Activated T-helper 2 cell treated with anti-CD3 and anti-CD28 coated beads, Interferon-gamma antibody, Interleukin-2, Interleukin-4, amounts not matched to agents 10 μg/mL and 5 μg/mL and 100 μg/mL, durations not matched to agents 14 hours and 24 hours and 36 hours (primary cell): ENCODE measurements around the gene GTPBP2. TPM values are rescaled to one million over a fixed set of nuclear protein-coding genes. Genes with fewer than 3 reads are reported as not detected.

Experiments used
- DNase-seq: peaks from one replicate; pipeline ENCODE4 v3.0.0; 2021; ENCODE audit warnings: low spot score
- H3K27ac Mint-ChIP-seq: one replicate; pipeline ENCODE4 v1.8.0; 2021; ENCODE audit warnings: mixed read lengths
- H3K27me3 Mint-ChIP-seq: one replicate; pipeline ENCODE4 v1.8.0; 2021; ENCODE audit warnings: low read depth, mixed read lengths
- H3K36me3 Mint-ChIP-seq: one replicate; pipeline ENCODE4 v1.8.0; 2021; ENCODE audit warnings: low read depth, mixed read lengths
- H3K4me1 Mint-ChIP-seq: one replicate; pipeline ENCODE4 v1.8.0; 2021; ENCODE audit warnings: low read depth, mixed read lengths
- H3K4me3 Mint-ChIP-seq: one replicate; pipeline ENCODE4 v1.8.0; 2021; ENCODE audit warnings: low read depth, mild to moderate bottlenecking, moderate library complexity, mixed read lengths
- H3K9me3 Mint-ChIP-seq: one replicate; pipeline ENCODE4 v1.8.0; 2021; ENCODE audit warnings: mixed read lengths
- intact Hi-C: fragments of 100-400 bp; cut with micrococcal nuclease; formaldehyde crosslinking; loops from one replicate; pipeline ENCODE4 v1.15.1; 2023
- total RNA-seq: library from RNA; stranded (reverse); gene quantifications from 2 replicates; pipeline ENCODE4 v1.2.3, GENCODE V29; 2022

The GTPBP2 gene, protein sequence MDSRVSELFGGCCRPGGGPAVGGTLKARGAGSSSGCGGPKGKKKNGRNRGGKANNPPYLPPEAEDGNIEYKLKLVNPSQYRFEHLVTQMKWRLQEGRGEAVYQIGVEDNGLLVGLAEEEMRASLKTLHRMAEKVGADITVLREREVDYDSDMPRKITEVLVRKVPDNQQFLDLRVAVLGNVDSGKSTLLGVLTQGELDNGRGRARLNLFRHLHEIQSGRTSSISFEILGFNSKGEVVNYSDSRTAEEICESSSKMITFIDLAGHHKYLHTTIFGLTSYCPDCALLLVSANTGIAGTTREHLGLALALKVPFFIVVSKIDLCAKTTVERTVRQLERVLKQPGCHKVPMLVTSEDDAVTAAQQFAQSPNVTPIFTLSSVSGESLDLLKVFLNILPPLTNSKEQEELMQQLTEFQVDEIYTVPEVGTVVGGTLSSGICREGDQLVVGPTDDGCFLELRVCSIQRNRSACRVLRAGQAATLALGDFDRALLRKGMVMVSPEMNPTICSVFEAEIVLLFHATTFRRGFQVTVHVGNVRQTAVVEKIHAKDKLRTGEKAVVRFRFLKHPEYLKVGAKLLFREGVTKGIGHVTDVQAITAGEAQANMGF
- total RNA-seq = 71.7 and 78.4 TPM in 2 replicates

DNA sequence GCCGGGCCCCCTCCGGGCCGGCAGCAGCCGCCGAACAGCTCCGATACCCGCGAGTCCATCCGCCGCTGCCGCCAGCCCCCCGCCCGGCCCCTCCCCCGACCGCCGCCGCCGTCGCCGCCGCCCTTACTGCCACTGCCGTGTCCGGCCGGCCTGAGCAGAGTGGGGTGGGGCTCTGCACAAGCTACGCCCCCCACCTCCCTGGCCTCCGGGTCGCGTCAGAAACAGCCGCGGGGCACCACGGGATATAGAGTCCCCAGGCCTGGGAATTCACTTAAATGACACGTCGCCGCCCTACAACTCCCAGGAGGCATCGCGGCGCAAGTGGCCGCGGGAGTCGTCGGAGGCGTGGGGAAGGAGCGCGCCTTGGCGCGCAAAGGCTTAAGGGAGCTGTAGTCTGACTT, at the start of gene GTPBP2:
TSS of gene GTPBP2 (minus strand) at position 161 of the 401 bp plus-strand sequence. CDS start at position 59, 102 bp downstream.
- Mint-ChIP-seq H3K36me3 (peaks cover 37% of the 10 kb centered on the region), H3K4me3 (peak within 1 kb of the TSS; percentile 100), H3K27me3 (no peaks in the 10 kb centered on the region), H3K4me1 (peaks cover 36% of the 10 kb centered on the region), H3K9me3 (no peaks in the 10 kb centered on the region), H3K27ac (peak within 1 kb of the TSS; percentile 98)
- intact Hi-C loops = loop anchor here (1.0 to 5.0 kb wide), 6 partner anchors 16 to 698 kb away; partner anchors contain the start of genes MRPL14, POLH, POLR1C and RSPH9
- peak; percentile 97 for DNase-seq

DNA sequence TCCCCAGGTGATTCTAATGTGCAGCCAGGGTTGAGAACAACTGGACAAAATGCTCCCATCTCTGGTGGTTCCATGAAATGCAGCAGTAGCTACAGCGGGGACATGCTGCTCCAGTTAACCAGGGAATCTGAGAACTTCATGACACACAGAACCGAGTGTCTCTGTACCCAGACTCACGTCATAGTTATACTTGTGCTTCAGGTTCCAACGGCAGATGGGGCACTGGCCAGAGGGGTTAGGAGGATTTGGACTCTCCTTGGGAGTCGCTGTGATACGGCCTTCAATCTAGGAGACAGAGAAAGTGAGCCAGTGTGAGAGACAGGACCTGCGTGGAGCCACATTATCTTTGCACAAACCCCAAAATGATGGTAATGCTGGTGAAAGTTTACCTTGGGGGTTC, 49.3 kb upstream of the GTPBP2 start:
- peaks cover 9% of the 10 kb centered on the region for H3K4me1 Mint-ChIP-seq
- no peaks in the 10 kb centered on the region for H3K9me3 Mint-ChIP-seq
- intact Hi-C loops = no loop called here
- DNase-seq = no peak
- H3K27ac Mint-ChIP-seq = no peak overlapping the region
- peaks cover 57% of the 10 kb centered on the region for H3K36me3 Mint-ChIP-seq
- no peak overlapping the region for H3K4me3 Mint-ChIP-seq
- no peaks in the 10 kb centered on the region for H3K27me3 Mint-ChIP-seq

DNA sequence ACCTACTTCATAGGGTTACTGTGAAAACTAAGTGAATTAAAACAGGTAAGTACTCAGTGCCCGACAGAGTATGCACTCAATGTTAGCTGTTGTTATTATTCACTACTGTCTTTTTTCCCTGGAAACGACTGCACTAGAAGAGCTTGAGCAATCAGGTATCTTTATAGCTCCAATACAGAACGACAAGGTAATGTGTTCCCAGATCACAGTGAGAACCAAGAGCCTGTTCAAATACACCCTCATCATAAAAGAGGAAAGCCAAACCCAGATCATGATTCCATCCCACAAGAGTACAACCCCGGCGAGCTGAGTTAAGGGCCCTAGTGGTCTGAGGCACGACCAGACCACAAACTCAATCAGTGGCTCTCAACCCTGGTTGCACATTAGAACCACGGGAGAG, 48.7 kb upstream of the GTPBP2 start:
- no peaks in the 10 kb centered on the region for H3K27me3 Mint-ChIP-seq
- intact Hi-C loops = no loop called here
- H3K36me3 Mint-ChIP-seq = peaks cover 60% of the 10 kb centered on the region
- no peak for DNase-seq
- peaks cover 3% of the 10 kb centered on the region for H3K4me1 Mint-ChIP-seq
- H3K27ac Mint-ChIP-seq = no peak overlapping the region
- H3K9me3 Mint-ChIP-seq = no peaks in the 10 kb centered on the region
- H3K4me3 Mint-ChIP-seq = no peak overlapping the region

DNA sequence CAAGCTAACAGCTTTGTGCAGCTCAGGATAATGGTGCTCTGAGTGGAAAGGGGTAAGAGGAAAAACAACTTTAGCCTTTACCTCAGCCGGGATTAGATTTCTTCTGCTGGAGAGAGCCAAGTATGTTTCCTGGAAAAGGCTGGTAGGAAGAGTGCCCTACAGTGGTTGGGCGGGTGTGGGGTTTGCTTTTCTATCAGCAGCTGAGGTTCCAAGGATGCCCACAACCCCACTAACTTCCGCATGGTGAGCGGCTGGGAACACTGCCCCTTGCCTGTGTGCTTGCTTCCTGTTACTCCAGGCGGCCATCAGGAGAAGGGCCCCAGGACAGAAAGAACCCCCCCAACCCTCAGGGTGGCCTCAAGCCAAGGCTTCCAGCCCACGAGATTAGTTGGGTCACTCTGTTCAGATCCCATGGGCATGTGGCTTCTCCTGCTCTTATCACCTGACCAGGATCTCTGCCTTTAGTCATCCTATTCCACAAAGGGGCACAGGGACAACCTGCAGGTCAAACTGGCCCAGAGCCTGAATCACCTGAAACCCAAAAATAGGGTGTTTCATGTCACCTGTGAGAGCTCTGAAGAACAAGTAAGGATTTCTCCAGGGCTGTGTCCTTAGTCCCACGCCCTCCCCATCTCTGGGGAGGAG, 48.0 kb upstream of the GTPBP2 start:
- H3K27me3 Mint-ChIP-seq = no peaks in the 10 kb centered on the region
- intact Hi-C loops = no loop called here
- no peak overlapping the region for H3K4me3 Mint-ChIP-seq
- H3K9me3 Mint-ChIP-seq = no peaks in the 10 kb centered on the region
- no peak overlapping the region for H3K27ac Mint-ChIP-seq
- H3K36me3 Mint-ChIP-seq = peaks cover 57% of the 10 kb centered on the region
- H3K4me1 Mint-ChIP-seq = no peaks in the 10 kb centered on the region
- no peak for DNase-seq

DNA sequence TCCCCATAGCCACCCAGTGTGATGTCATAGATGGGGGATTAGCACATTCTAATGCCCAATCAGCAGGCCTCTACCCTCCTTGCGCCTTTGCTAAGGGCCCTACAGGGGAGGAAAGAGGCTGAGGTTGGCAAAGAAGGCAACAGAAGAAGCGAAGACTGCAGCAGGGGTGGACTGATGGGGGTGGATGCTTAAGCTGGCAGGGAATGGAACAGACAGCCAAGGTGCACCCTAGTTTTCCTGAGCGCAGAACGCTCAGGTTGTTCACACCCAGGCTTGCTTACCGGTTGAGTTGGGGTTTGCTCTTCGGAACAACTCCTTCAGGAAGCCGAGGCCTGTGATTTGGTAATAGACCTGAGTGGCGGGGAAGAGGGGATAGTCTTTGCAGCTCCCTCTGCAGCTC, 45.9 kb upstream of the GTPBP2 start:
- Mint-ChIP-seq H3K27me3 (no peaks in the 10 kb centered on the region), H3K4me3 (no peak overlapping the region), H3K36me3 (peaks cover 63% of the 10 kb centered on the region), H3K4me1 (peaks cover 5% of the 10 kb centered on the region), H3K27ac (no peak overlapping the region), H3K9me3 (no peaks in the 10 kb centered on the region)
- no peak for DNase-seq
- intact Hi-C loops = loop anchor here (5.0 kb wide), 1 partner anchor 32 kb away; no protein-coding TSS in a partner anchor

DNA sequence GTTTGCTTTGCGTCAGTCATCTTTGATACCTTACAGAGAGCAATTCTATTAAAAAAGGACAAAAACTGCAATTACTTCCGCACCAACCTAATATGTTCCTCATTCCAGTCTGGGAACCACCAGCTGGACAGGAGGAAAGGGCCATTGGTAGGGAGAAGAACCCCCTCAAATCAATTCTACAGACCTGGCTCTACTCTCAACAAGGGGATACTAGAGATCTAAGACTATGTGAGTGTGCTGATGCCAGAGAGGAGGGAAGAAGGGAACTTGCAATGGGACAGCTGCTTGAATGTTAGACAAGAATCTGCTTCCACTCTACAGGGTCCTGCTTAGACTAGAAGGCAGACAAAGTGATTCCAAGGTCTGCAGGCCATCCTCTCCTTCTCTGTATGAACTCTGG, 45.2 kb upstream of the GTPBP2 start:
- H3K9me3 Mint-ChIP-seq = no peaks in the 10 kb centered on the region
- intact Hi-C loops = loop anchor here (5.0 kb wide), 1 partner anchor 33 kb away; no protein-coding TSS in a partner anchor
- H3K27ac Mint-ChIP-seq = no peak overlapping the region
- H3K36me3 Mint-ChIP-seq = peaks cover 60% of the 10 kb centered on the region
- DNase-seq = no peak
- no peaks in the 10 kb centered on the region for H3K27me3 Mint-ChIP-seq
- H3K4me3 Mint-ChIP-seq = no peak overlapping the region
- peaks cover 9% of the 10 kb centered on the region for H3K4me1 Mint-ChIP-seq

DNA sequence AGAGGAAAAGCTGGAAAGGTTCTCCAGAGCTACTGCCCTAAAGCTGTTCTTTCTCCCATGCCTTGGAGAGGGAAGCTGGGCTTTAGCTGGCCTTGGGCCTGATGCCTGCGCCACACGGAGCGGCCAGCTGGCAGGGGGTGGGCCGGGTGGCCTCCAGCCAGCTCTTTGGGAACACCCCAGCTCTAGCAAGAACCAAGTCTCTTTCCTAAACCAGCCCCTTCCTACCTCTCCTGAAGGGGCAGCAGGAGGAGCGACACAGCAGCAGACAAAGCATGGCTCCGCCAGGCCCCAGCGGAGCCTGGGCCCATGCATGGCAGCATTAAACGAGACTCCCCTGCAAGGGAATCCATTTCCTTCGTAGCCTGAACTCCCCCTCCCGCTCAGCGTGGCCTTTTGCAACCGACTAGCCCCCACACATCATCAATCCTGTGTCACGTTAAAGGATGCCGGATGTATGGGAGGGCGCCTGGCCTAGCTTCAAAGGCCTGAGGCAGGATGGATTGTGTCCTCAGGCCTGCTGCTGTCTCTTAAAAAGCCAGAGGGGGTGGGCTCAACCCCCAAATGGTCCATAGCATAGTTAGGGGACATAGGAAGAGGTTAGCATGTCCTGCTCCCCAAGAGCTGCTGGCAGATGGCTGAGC, 44.5 kb upstream of the GTPBP2 start:
- no peak overlapping the region for H3K27ac Mint-ChIP-seq
- no peaks in the 10 kb centered on the region for H3K9me3 Mint-ChIP-seq
- H3K4me3 Mint-ChIP-seq = no peak overlapping the region
- peaks cover 60% of the 10 kb centered on the region for H3K36me3 Mint-ChIP-seq
- DNase-seq = no peak
- H3K27me3 Mint-ChIP-seq = no peaks in the 10 kb centered on the region
- peaks cover 14% of the 10 kb centered on the region for H3K4me1 Mint-ChIP-seq
- intact Hi-C loops = loop anchor here (5.0 kb wide), 1 partner anchor 34 kb away; no protein-coding TSS in a partner anchor

DNA sequence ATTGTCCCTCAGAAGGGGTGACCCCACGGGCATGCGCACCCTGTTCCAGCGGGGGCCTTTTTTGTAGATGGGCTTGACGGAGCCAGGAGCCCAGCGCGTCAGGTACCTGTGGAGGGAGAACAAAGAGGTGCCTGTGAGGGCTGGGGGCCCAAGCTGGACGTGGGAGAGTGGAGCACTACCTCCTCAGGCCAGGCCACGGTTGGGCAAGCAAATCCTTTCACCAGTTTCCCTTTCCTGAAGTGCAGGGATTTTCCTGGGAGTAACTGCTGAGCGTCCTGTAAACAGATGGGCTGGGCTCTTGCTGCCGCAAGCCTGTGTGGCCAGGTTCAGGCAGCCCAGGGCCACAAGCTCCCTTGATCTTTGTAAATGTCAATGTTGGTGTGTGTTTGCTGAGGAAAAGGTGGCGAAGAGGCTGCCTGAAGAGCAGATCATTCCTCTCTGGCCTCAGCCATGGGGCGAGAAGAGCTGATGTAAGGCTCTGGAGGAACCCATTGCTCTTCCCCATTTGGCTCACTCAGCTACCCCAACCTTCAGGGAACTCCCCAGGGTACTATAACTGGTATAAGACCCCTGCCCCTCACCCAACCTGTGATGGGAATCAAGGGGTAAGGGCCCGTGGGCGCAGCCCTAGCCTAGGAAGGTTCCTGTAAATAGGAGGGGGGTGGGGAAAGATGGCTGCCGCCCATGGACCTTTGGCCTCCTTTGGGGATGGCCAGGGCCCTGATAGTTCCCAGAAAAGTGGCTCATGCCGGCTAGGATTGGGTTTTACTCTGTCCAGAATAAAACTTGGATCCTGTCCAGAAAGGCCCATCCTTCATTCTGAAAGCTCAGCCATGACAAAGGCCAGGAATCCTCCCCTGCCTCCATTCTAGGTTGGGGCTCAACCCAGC, 43.0 kb upstream of the GTPBP2 start:
- Mint-ChIP-seq H3K27ac (no peak overlapping the region), H3K9me3 (no peaks in the 10 kb centered on the region), H3K4me3 (no peak overlapping the region), H3K27me3 (no peaks in the 10 kb centered on the region), H3K36me3 (peaks cover 46% of the 10 kb centered on the region), H3K4me1 (peaks cover 28% of the 10 kb centered on the region)
- intact Hi-C loops = loop anchor here (2.0 to 5.0 kb wide), 2 partner anchors 35 to 53 kb away; no protein-coding TSS in a partner anchor
- DNase-seq = no peak

DNA sequence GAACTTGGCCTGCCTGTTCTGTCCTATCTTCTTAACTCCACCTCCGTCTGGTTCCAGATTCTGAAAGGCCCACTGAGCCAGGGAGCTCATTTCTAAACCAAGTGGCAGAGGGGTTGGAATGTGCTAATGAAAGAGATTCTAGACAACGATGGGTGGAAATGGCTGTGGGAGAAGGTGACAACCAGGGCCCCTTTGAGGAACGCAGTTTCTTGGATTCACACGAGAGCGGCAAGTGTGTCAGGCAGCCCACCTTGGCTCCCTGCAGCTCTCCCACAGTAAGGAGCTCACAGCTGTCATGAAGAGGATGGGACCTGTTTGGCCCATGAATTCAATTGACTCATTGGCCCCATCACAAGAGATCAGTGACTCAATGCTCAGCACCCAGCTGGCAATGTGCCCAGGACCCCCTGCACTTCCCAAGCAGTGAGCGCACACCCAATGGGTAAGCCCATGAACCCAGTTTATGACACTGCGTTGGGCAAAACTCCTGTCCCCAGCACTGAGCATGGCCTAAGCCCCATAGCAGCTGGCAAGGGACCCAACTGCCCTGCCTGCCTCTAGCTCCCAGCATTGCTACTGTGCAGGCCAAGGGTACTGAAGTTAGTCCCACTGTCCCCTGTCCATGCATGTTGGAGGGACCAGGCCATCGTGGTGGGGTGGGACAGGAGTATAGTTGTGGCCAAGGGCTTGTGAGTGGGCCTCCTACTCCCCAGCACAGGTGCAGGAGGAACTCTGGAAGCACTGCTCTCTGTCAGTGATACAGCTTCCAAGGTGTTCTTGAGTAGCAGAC, 42.1 kb upstream of the GTPBP2 start:
- peaks cover 46% of the 10 kb centered on the region for H3K36me3 Mint-ChIP-seq

DNA sequence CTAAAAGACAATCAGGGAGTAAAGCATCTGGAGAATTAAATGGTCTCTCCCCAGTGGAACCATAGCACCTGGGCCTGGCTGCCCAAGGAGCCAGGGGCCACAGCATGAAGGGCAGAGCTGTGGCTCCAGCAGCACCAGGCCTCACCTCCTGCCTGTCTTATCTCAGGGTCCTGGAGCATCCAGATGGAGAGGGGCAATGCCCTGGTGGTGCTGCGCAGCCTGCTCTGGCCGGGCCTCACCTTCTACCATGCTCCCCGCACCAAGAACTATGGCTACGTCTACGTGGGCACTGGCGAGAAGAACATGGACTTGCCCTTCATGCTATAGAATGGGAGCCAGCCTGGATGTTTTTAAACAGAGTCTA, 41.5 kb upstream of the GTPBP2 start:
- peaks cover 46% of the 10 kb centered on the region for H3K36me3 Mint-ChIP-seq
- no peak for DNase-seq
- no peaks in the 10 kb centered on the region for H3K27me3 Mint-ChIP-seq
- no peak overlapping the region for H3K4me3 Mint-ChIP-seq
- H3K4me1 Mint-ChIP-seq = peaks cover 30% of the 10 kb centered on the region
- H3K9me3 Mint-ChIP-seq = no peaks in the 10 kb centered on the region
- H3K27ac Mint-ChIP-seq = peak overlapping the region; percentile 27
- intact Hi-C loops = loop anchor here (2.0 to 5.0 kb wide), 2 partner anchors 37 to 54 kb away; no protein-coding TSS in a partner anchor

More for the DNA sequence above, 42.1 kb upstream of the GTPBP2 start:
- no peaks in the 10 kb centered on the region for H3K27me3 Mint-ChIP-seq
- DNase-seq = no peak
- H3K4me3 Mint-ChIP-seq = no peak overlapping the region
- peaks cover 30% of the 10 kb centered on the region for H3K4me1 Mint-ChIP-seq
- intact Hi-C loops = loop anchor here (2.0 to 5.0 kb wide), 2 partner anchors 36 to 54 kb away; no protein-coding TSS in a partner anchor
- peak overlapping the region; percentile 27 for H3K27ac Mint-ChIP-seq
- no peaks in the 10 kb centered on the region for H3K9me3 Mint-ChIP-seq

DNA sequence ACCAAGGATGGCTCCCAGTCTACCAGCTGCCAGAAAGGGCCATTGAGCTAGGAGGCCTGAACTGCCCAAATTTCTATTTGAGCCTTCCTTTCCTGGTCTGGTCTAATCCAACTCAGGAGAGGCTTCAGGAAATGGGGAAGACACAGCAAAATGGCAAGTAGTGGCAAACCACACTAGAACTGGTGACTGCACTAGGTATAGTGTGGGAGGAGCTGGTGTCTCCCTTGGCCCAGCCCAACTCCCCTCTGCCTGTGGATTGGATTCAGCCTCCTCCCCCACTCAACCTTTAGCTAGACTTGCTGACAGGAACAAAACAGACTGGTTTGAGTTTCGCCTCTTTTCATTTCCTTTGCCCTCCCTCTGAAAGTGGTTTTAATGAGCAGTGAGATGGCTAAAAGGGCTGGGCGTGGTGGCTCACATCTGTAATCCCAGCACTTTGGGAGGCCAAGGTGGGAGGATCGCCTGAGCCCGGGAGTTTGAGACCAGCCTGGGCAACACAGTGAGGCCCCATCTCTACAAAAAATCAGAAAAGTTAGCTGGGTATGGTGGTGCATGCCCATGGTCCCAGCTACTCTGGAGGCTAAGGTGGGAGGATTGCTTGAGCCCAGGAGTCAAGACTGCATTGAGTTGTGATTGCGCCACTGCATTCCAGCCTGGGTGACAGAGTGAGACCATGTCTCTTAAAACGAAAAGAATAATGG, 41.0 kb upstream of the GTPBP2 start:
- Mint-ChIP-seq H3K4me3 (no peak overlapping the region), H3K27me3 (no peaks in the 10 kb centered on the region), H3K36me3 (peaks cover 40% of the 10 kb centered on the region), H3K27ac (no peak overlapping the region), H3K9me3 (no peaks in the 10 kb centered on the region), H3K4me1 (peaks cover 30% of the 10 kb centered on the region)
- intact Hi-C loops = loop anchor here (2.0 to 5.0 kb wide), 3 partner anchors 37 to 102 kb away; partner anchors contain the start of gene VEGFA
- DNase-seq = peak; percentile 36
